ENCODE measurements around the gene COL6A1. TPM values are rescaled to one million over a fixed set of nuclear protein-coding genes. Genes with fewer than 3 reads are reported as not detected.

COL6A1 gene
- total RNA-seq, 1 donor from 2014 or later: 148 TPM

- intact Hi-C loops (cut with DNase I): no loop called here
- TF ChIP-seq, protein P1, sequence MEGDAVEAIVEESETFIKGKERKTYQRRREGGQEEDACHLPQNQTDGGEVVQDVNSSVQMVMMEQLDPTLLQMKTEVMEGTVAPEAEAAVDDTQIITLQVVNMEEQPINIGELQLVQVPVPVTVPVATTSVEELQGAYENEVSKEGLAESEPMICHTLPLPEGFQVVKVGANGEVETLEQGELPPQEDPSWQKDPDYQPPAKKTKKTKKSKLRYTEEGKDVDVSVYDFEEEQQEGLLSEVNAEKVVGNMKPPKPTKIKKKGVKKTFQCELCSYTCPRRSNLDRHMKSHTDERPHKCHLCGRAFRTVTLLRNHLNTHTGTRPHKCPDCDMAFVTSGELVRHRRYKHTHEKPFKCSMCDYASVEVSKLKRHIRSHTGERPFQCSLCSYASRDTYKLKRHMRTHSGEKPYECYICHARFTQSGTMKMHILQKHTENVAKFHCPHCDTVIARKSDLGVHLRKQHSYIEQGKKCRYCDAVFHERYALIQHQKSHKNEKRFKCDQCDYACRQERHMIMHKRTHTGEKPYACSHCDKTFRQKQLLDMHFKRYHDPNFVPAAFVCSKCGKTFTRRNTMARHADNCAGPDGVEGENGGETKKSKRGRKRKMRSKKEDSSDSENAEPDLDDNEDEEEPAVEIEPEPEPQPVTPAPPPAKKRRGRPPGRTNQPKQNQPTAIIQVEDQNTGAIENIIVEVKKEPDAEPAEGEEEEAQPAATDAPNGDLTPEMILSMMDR (IDR thresholded peaks at IDR 0.05): no peak
- no peak for ATAC-seq
These were observed 30.6 kb downstream of the COL6A1 start for GRCh38 chr21:46012154-46012553.

DNA sequence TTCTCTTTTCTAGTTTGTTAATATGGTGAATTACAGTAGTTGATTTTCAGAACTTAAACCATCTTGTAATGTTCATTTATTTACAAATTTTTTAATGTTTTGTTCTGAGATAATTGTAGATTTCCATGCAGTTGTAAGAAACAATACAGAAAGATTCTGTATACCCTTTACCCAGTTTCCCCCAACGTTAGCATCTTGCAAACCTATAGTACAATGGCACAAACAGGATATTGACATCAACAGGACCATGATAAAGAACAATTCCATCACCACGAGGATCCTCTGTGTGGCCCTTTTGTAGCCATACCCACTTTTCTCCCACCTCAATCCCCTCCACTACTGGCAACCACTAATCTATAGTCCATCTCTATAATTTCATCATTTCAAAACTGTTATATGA, 33.3 kb downstream of the COL6A1 start:
- ATAC-seq (no peak), DNase-seq (no peak)
- Histone ChIP-seq H3K36me3 (no peaks in the 10 kb centered on the region), H3K27me3 (ENCODE audit: low read depth) (peaks cover 6% of the 10 kb centered on the region), H3K9me3 (no peaks in the 10 kb centered on the region), H3K4me3 (no peak overlapping the region), H3K4me1 (no peaks in the 10 kb centered on the region), H3K27ac (no peak overlapping the region)
- TF ChIP-seq, protein P1 (IDR thresholded peaks at IDR 0.05): no peak
- intact Hi-C loops (cut with DNase I): no loop called here

More at GRCh38 chr21:46012154-46012553, 30.6 kb downstream of the COL6A1 start:
- Histone ChIP-seq H3K27me3 (ENCODE audit: low read depth) (peaks cover 3% of the 10 kb centered on the region), H3K4me3 (no peak overlapping the region), H3K9me3 (no peaks in the 10 kb centered on the region), H3K27ac (no peak overlapping the region), H3K4me1 (no peaks in the 10 kb centered on the region), H3K36me3 (no peaks in the 10 kb centered on the region)
- DNase-seq: no peak

GRCh38 chr21:46017148-46017547, 35.6 kb downstream of the COL6A1 start:
- Histone ChIP-seq H3K36me3 (no peaks in the 10 kb centered on the region), H3K27me3 (ENCODE audit: low read depth) (peaks cover 12% of the 10 kb centered on the region), H3K4me3 (no peak overlapping the region), H3K27ac (no peak overlapping the region), H3K9me3 (no peaks in the 10 kb centered on the region), H3K4me1 (peaks cover 3% of the 10 kb centered on the region)
- DNase-seq: no peak
- no peak for ATAC-seq
- intact Hi-C loops (cut with DNase I): no loop called here
- TF ChIP-seq, protein P1 (IDR thresholded peaks at IDR 0.05): no peak

- ATAC-seq: no peak
- Histone ChIP-seq H3K36me3 (no peaks in the 10 kb centered on the region), H3K4me3 (no peak overlapping the region), H3K27me3 (ENCODE audit: low read depth) (peaks cover 12% of the 10 kb centered on the region), H3K27ac (no peak overlapping the region), H3K4me1 (peaks cover 7% of the 10 kb centered on the region), H3K9me3 (no peaks in the 10 kb centered on the region)
- no peak for DNase-seq
- TF ChIP-seq, protein P1 (IDR thresholded peaks at IDR 0.05): no peak
- intact Hi-C loops (cut with DNase I): no loop called here
These were observed 36.1 kb downstream of the COL6A1 start for GRCh38 chr21:46017695-46018094.

DNA sequence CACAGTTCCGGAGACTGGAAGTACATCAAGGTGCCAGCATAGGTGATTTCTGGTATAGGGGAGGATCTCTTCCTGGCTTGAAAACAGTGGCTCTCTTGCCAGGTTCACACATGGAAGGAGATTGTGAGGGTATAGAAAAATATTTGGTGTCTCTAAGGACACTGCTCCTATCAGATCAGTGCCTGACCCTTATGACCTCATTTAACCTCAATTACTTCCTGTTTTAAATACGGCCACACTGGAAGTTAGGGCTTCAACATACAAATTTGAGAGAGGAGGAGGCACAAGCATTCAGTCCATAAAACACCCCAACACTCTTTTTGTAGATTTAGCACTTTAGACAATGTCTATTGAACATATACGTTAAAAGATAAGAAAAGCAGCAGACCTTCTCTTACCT, 37.0 kb downstream of the COL6A1 start:
- H3K27ac ChIP-seq: no peak overlapping the region
- H3K9me3 ChIP-seq: no peaks in the 10 kb centered on the region
- H3K27me3 ChIP-seq (ENCODE audit: low read depth): peaks cover 12% of the 10 kb centered on the region
- no peak for DNase-seq
- intact Hi-C loops (cut with DNase I): no loop called here
- TF ChIP-seq, protein P1 (IDR thresholded peaks at IDR 0.05): no peak
- H3K36me3 ChIP-seq: no peaks in the 10 kb centered on the region
- H3K4me1 ChIP-seq: peaks cover 7% of the 10 kb centered on the region
- H3K4me3 ChIP-seq: no peak overlapping the region
- no peak for ATAC-seq

DNA sequence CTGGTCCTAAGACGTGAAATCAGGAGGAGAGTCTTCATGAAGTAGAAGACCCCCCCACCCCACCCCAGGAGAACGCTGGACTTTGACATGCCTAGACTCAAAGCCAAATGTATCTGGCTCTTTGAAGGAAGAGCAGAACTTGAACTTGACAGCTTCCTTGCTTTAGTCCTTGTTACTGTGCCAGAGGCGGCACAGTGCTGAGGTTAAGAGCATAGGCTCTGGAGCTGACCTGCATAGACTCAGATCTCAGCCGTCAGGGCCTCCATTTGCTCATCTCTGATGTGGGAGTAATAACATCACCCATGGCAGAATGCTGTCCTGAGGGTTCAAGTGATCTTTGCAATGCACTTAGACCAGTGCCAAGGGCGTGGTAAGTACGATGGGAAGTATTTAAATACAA, 39.0 kb downstream of the COL6A1 start:
- ATAC-seq: no peak
- no peak for DNase-seq
- H3K27ac ChIP-seq: no peak overlapping the region
- no peak overlapping the region for H3K4me3 ChIP-seq
- peaks cover 12% of the 10 kb centered on the region for H3K27me3 ChIP-seq (ENCODE audit: low read depth)
- no peaks in the 10 kb centered on the region for H3K9me3 ChIP-seq
- H3K4me1 ChIP-seq: peaks cover 7% of the 10 kb centered on the region
- no peaks in the 10 kb centered on the region for H3K36me3 ChIP-seq
- TF ChIP-seq, protein P1 (IDR thresholded peaks at IDR 0.05): no peak
- intact Hi-C loops (cut with DNase I): no loop called here

Data from lower lobe of right lung (tissue), 2 donors.